GM12878 (cell line): ENCODE measurements around the gene HYOU1. TPM values are rescaled to one million over a fixed set of nuclear protein-coding genes. Genes with fewer than 3 reads are reported as not detected.

Experiments
- MLLT1 ChIP-seq: fragments of 450-650 bp; IDR thresholded peaks from 2 replicates; pipeline ENCODE4 v1.6.1; 2016; ENCODE audit warnings: mild to moderate bottlenecking
- NFYA ChIP-seq: IDR thresholded peaks from 2 replicates; pipeline ENCODE4 v1.6.1; 2011; ENCODE audit warnings: low read depth, mild to moderate bottlenecking, low read length, improper control_type of control experiment, borderline replicate concordance
- NFYB ChIP-seq: IDR thresholded peaks from 2 replicates; pipeline ENCODE4 v1.6.1; 2011; ENCODE audit warnings: low read depth, mild to moderate bottlenecking, low read length, improper control_type of control experiment, moderate library complexity; ENCODE audit not compliant: insufficient read depth
- NRF1 ChIP-seq: conservative IDR thresholded peaks from 2 replicates; pipeline ENCODE4 v1.6.1; 2011; ENCODE audit warnings: mild to moderate bottlenecking, low read depth, low read length, improper control_type of control experiment
- RAD51 ChIP-seq: fragments of 450-650 bp; IDR thresholded peaks from 2 replicates; pipeline ENCODE4 v1.6.1; 2016; ENCODE audit warnings: moderate library complexity, mild to moderate bottlenecking, inconsistent platforms
- RBBP5 ChIP-seq: fragments of 200-600 bp; sonication (generic); conservative IDR thresholded peaks from 2 replicates; pipeline ENCODE4 v1.6.1; 2016
- SIX5 ChIP-seq: IDR thresholded peaks from 2 replicates; pipeline ENCODE4 v1.6.1; 2011; ENCODE audit warnings: mild to moderate bottlenecking, low read depth, low read length, moderate library complexity; ENCODE audit not compliant: severe bottlenecking
- SMAD5 ChIP-seq: IDR thresholded peaks from 2 replicates; pipeline ENCODE4 v1.6.1; 2016; ENCODE audit warnings: antibody characterized with exemption, low read depth
- STAT3 ChIP-seq: IDR thresholded peaks from 2 replicates; pipeline ENCODE4 v1.6.1; 2011; ENCODE audit warnings: low read depth, low read length, improper control_type of control experiment
- polyA plus RNA-seq, 11 experiments: library from polyadenylated mRNA; depleted of rRNA in 4 of 11; unstranded in 6 of 11; stranded (reverse) in 5 of 11; fragments of >200 nt; fragmentation: Nextera tagmentation in 4 of 11; fragmentation: Illumina TruSeq in 1 of 11; extraction: Ambion mirVana in 4 of 11; extraction: Trizol in 1 of 11; gene quantifications; 1 replicate in 1 of 11; 2 replicates in 10 of 11; pipeline versions ENCODE4 v1.2.1 to v1.2.3, GENCODE V29; 2011 to 2016; ENCODE audit warnings: inconsistent platforms in 2 of 11, missing spikeins in 2 of 11, low read depth in 1 of 11
- total RNA-seq, 4 experiments: library from RNA; depleted of rRNA in 3 of 4; stranded (reverse); fragments of >200 nt in 3 of 4; fragmentation: Illumina TruSeq in 1 of 4; extraction: Trizol in 1 of 4; gene quantifications; 2 replicates each; pipeline versions ENCODE4 v1.2.1 to v1.2.3, GENCODE V29; 2013 to 2021

The HYOU1 gene
- total and polyA plus RNA-seq, 10 of the 15 experiments (the other 5 are each of a cell fraction or from before 2014, with no cell fraction given) = 15.4 to 157 (median 109) TPM

- no peak for TF ChIP-seq RBBP5
- TF ChIP-seq SMAD5 = peak; percentile 81
- TF ChIP-seq STAT3 = no peak
- TF ChIP-seq NFYA = no peak
- no peak for TF ChIP-seq SIX5
- TF ChIP-seq RAD51 = no peak
- no peak; the same call in 1 of the 2 replicates for TF ChIP-seq MLLT1
- TF ChIP-seq NFYB = no peak
- peak; percentile 30 for TF ChIP-seq NRF1
These were observed 59.2 kb downstream of the HYOU1 start, which contains the start of gene CENATAC (continued) for GRCh38 chr11:118997627-118998387.
